SKM-1 (cell line): ENCODE measurements around the gene THBS3.
A peak's percentile ranks its signal among the peaks of the same experiment; 100 is the strongest.
"Not testable (repeated sequence)": the region's sequence is repeated elsewhere in the genome, so short reads cannot be mapped to it uniquely, and the experiment has no call there.

ENCODE experiments used
- DNase-seq: peaks from one replicate; lab custom pipeline; 2025; ENCODE audit not compliant: unreplicated experiment; lab: John Stamatoyannopoulos, UW

The THBS3 gene

GRCh38 chr1:155175281-155175926, 32.3 kb downstream of the THBS3 start:
- DNase-seq, result no peak

GRCh38 chr1:155174324-155175280, 33.1 kb downstream of the THBS3 start:
- no peak for DNase-seq

- no peak for DNase-seq
These were observed 34.0 kb downstream of the THBS3 start, which contains the start of gene TRIM46 for GRCh38 chr1:155173478-155174323. TSS of gene TRIM46 (plus strand) at chr1:155173849. CDS start at chr1:155173967, 118 bp downstream.

GRCh38 chr1:155172732-155173477, 34.8 kb downstream of the THBS3 start, which contains the start of gene KRTCAP2:
TSS of gene KRTCAP2 (minus strand) at chr1:155173304. CDS start at chr1:155173224, 80 bp downstream.
- DNase-seq, result peak; percentile 99

- DNase-seq, result no peak
These were observed 35.6 kb downstream of the THBS3 start for GRCh38 chr1:155171836-155172731.

GRCh38 chr1:155170806-155171205, 36.9 kb downstream of the THBS3 start:
- no peak for DNase-seq

- no peak for DNase-seq
These were observed 37.5 kb downstream of the THBS3 start for GRCh38 chr1:155170101-155170785.

GRCh38 chr1:155169541-155169940, 38.2 kb downstream of the THBS3 start:
- DNase-seq, result no peak

GRCh38 chr1:155168456-155169210, 39.1 kb downstream of the THBS3 start:
- no peak for DNase-seq

GRCh38 chr1:155168105-155168445, 39.6 kb downstream of the THBS3 start:
- DNase-seq, result not testable (repeated sequence)

- peak; percentile 92 for DNase-seq
These were observed 40.3 kb downstream of the THBS3 start for GRCh38 chr1:155167166-155168104.

- no peak for DNase-seq
These were observed 41.1 kb downstream of the THBS3 start for GRCh38 chr1:155166471-155167165.

GRCh38 chr1:155166051-155166470, 41.6 kb downstream of the THBS3 start:
- no peak for DNase-seq

- not testable (repeated sequence) for DNase-seq
These were observed 43.1 kb downstream of the THBS3 start for GRCh38 chr1:155164625-155165024.

- DNase-seq, result not testable (repeated sequence)
These were observed 43.9 kb downstream of the THBS3 start for GRCh38 chr1:155163785-155164184.

GRCh38 chr1:155162631-155163030, 45.1 kb downstream of the THBS3 start:
- DNase-seq, result not testable (repeated sequence)
